NCI-H446 treated with DMSO at 0.1 percent for 48 hours (cell line): ENCODE data around the gene VSTM2L.

Experiments used
- DNase-seq: peaks from one replicate; lab custom pipeline; 2025; lab: John Stamatoyannopoulos, UW

Gene VSTM2L

DNA sequence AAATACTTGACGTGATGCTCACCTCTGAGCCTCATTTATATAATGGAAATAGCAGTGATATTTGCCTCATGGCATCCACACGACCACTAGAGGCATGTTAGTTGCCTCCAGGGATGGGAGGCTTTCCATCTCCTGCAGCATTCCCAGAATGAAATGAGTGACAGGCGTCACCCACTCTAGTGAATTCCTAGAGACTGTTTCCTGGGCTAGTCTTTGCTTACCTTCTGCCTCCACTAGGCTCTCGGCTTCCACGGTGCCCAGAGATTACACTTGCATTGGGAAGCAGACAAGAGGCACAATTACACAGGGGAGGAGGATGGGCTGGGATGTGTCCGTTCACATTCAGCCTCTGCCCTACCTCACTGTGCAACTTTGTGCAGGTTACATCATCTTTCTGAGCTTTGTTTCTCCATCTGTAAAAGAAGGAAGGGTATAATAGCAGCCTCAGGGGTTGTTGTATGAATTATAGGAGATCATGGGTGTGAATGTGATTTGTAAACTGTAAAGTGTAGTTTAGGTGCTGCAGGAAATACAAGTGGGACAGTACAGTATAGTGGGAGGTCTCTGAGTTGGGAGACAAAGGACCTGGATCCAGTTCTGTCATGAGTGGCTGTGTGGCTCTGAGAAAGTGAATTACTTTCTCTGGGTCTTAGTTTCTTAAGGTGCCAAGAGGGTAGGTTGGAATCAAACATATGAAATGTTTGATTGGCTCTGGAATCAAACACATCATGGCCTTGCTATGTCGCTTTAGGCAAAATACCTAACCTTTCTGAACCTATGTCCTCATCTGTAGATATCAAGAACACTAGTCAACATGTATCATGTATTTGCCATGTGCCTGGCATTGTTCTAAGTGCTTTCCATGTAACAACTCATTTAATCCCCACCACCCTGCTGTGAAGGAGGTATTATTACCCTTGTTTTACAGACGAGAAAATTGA is 3.6 kb upstream of the VSTM2L start:
- no peak for DNase-seq

DNA sequence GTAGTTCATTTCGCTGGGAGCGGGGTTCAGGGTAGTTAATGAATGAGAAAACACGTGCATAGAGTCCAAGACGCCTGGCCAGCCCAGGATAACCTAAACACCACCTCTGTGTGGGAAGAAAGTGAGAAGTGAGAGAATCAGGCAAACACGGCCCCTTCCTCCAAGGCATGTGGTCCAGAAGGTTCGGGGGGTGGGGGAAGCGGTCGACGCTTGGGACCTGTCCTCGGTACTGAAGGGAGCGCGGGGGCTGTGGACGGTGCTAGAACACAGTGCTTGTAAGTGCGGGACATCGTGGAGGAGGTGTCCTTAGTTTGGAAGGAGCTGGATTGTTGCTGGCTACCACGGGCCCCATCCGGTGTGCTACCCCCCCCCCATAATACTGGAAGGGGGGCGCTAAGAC is 1.7 kb upstream of the VSTM2L start:
- DNase-seq = no peak

DNA sequence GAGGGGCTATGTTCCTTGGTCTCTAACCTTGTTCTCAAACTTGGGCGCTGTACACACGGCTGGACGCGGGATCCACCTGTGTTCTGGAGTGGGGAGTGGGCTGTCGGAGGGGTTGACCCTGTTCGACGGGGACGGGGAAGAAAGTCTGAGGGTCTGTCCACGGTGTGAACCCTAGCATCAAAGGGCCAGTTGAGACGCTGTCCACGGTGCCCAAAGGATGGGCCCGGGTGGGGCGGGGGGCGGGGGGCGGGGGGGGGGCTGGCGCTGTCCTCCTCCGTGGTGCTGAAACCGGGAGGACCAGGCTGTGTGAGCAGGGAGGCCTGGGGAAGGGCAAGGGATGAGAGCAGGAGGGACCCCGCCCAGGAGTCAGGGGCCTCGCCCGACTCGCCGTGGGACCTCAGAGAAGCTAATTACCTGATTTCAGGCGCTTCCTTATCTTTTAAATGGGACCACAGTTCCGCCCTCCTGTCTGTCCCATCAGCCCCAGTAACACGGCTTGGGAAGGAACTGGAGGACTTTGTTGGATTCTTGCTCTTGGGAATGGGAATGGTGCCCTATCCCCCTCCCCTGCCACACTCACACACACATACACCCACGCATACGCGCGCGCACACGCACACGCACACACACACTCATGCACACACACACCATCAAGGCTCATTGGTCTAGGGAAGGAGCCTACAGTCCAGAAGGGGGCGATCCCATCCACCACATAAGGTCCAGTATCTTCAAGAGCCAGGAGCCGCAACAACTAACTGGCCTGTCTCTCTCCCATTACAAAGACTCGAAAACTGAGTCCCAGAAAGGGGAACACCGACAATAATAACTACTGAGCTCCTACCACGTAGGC is 1.0 kb upstream of the VSTM2L start:
- DNase-seq = peak; percentile 29

DNA sequence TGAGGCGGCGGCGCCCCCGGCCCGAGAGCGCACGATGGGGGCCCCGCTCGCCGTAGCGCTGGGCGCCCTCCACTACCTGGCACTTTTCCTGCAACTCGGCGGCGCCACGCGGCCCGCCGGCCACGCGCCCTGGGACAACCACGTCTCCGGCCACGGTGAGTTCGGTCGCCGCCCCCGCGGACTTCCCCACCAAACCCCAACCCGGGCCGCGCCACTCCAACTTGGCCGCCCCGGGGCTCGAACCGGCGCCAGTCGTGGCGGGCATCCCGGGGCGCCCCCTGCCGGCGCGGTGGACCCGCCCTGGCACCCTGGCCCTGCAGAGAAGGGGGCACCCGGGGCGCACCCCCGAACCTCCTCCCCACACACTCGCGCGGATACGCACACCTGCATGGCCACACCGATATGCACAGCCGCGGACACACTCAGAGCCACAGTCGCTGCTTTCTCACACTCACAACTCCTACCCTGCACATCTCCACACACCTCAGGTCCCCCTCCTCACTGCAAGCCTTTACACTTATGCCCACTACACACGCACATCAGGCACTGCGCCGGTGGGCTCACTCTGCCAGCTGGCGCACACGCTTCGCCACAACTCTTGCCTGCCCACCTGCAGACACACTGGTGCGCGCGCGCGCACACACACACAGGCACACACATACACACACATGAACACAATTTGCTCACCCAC is 535 bp downstream of the VSTM2L start:
- no peak for DNase-seq

DNA sequence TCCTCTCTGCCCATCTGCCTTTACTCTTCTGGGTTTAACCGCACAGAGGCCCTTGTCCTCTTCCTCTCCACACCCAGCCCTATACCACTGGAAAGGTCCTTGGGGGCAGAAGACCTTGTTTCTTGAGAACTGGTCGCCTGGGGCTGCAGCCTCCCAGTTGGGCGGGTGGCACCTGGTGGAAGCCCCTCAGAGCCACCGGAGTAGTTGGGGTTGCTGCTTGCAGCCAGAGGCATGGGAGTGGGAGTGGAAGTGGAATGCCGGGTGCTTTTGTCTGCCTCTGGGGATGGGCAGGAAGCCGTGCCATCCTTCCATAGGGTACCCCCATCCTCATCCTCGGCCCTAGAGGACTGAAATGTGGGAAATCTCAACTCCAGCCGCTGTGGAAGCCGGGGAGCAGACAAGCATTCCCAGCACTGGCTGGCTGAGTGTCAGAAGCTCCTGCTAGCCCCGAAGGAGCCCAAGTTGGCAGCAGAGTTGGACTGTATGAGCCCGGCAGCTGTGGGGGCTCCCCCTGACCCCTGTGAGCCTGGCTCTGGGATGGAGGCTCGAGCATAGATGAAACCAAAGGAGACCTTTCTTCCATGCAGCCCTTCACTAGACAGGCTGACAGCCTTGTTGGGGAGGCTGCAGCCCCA is 1.2 kb downstream of the VSTM2L start:
- no peak for DNase-seq

DNA sequence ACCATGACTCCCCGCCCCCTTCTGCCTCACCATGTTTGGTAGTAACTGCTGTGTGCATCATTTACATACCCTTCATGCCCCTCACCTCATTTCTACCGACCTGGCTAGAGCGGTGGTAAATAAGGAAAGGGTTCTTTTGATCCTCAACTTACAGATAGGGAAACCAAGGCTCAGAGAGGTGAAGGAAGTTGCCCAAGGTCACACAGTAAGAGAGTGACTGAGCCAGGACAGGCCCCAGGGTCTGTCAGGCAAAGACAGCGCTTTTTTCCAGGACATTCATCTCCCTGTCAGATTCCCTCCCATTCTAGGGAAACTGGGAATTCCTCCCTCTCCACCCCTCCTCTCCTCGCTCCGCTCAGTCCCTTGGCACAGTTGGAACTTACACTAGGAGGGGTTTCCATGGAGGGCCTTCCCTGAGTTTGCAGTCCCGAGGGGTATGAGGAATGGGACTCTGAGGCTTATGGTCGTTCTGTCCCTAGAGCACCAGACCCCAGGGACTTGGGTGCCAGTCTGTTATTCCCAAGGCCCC is 2.0 kb downstream of the VSTM2L start:
- DNase-seq = no peak

DNA sequence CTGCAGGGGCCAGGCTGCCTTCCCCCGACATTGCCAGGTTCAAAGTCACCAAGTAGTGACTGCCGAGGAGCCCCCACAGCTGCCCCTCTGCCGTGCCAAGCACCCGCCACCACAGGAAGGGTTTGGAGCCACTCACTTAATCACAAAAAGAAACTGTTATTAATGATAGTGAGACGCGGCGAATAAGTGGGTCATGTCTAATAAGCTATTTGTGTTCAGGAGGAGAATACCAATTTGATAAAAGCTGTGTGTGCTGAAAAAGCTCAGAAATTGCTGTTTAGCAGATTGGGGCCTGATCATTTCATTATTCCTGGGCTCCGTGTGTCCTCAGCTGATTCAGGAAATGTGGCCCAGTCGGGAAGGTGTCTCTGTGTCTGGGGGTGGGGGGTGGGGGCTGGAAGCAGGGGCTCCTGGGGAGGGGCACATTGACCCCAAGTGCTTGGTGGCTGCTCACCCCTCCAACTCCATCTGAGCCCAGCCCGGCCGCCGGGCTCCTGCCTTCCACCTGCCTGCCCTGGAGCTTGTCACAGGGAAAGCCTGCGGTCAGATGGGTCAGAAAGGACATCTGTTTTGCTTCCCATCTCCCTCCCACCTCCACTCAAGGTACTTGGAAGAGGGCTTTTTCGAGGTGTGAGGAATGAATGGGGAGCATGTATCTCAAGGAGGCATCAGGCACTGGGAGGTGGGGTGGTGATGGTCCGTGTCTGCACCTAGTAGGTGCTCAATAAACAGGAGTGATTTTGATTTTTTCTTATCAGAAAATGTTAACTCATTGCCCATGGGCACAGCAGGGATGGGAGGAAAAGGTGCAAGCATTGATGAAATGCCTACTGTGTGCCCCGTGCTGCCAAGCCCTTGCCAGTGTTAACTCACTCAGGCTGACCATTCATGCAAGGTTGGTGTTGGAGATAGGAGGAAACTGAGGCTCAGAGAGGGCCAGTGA is 3.0 kb downstream of the VSTM2L start:
- no peak for DNase-seq

DNA sequence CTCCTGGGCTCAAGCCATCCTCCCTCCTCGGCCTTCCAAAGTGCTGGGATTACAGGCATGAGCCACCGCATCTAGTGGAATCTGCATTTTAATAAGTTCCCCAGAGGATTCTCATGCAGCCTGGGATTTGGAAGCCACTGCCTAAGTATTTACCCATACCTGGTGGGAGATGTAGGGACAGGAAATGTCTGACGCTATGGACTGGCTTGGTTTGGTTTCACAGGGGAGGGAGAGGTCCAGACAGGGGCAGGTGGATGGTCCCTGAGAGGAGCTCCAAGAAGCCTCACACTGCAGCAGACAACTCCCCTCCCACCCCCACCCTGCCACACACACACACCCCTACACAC is 4.4 kb downstream of the VSTM2L start:
- DNase-seq = no peak

DNA sequence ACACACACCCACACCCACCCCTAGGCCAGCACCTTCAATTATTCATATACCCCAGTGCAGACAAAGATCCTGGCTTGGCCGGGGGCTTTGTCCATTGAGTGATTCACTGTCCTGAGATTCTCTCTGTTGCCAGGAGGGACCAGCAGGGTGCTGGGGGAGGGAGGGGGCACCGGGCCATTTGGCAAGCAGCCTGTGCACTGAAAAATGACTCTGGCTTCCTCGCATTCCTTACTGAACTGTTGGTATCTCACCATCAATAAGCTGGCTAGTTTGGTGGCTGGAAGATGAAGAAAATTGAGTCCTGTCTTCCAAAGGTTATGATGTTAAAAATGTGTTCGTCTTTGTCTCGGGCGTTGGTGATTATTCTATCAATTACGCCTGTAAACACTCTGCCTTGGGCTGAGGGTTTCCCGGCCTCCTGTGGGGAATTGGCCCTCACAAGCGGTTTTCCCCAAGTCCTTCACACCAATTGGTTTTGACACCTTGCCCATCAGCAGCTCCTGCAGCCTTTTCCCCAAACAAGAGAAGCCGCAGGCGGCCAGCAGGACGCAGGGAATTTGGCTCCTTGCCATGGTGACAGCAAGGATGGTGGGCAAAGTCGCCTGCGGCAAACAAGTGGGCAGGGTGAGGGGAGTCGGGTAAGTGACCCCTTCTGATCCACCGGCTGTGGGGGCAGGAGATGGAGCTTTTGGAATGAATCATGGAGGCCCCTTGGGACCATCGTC is 4.9 kb downstream of the VSTM2L start:
- peak; percentile 83 for DNase-seq

DNA sequence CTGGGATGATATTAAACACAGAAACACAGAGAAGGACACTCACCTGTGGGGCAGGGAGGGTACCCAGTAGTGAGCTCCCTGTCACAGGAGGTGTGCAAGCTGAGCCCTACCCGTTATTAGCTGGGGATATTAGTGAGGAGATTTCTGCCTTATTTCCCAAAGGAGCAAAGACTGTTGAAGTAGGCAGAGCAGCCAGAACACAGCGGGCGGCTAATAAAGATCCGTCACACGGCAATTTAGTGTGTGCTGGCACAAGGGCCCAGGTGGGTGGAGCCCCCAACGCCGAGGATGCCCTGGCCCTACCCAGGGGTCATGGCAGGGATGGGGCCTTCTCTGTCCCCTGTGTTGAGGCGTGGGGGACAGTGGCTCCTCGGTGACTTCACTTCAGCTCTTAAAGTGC is 8.3 kb downstream of the VSTM2L start:
- DNase-seq = no peak

DNA sequence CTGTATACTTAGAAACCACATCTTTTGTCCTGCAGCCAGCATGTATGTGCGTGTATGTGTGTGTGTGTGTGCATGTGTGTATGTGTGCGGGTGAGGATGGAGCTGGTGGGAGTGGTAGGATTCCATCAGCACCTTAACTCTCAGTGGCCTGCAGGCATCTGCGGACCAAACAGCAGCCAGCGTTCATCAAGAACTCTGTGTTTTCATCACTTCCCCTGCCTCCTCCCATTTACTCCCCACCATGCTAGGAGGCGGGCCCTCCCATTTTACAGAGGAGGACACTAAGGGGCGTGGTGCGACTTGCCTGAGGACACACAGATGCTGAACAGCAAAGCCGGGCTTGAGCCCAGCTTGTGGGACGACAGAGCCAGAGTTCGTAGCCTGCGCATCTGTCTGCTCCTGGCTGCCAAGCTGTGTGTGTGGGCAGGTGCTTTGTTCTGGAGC is 8.9 kb downstream of the VSTM2L start:
- peak; percentile 44 for DNase-seq

DNA sequence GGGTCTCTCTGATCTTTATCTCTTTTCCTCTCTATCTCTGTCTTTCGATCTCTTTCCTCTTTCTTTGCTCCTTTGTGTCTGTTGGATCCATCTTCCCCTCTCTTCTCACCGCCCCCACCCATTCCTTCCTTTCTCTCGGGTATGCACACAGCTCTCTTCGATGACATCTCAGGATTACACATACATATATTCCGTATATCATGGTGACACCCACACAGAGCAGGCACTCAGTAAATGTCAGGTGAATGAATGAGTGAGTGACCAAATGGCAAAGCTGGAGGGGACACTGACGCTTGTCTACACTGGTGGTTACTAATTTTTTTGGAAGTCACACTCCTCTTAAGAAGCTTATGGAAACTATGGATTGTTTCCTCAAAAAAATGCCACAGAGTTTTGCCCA is 9.9 kb downstream of the VSTM2L start:
- DNase-seq = no peak

DNA sequence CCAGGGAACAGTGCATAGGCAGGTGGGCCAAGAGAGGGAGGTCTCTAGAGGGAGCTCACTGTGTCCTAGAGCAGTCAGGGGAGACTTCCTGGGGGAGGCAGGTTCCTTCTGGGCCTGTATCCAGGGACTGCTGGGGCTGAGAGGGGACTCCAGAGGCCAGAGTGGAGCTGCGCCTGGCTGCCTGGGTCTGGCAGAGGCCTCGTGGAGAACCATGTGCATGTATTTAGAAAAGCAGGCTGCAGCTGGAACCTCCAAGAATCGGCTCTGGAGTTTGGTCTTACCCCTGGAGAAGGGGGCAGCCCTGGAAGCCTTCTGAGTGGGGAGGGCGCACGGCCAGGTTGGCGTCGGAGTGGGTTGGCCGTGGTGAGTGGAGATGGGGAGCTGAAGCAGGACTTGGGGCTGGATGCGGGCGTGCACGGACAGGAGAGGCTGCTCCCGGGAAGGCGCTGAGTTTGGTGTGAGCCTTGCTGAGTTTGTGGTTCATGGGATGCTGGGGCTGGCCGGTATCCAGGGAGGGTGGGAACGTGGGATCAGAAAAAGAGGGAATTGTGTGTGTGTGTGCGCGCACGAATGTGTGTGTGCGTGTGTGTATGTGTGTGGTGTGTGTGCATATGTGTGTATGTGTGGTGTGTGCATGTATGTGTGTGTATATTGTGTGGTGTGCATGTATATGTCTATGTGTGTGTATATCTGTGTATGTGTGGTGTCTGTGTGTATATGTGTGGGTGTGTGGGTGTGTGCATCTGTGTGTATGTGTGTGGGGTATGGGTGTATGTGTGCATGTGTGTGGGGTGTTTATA is 10.8 kb downstream of the VSTM2L start:
- no peak for DNase-seq

DNA sequence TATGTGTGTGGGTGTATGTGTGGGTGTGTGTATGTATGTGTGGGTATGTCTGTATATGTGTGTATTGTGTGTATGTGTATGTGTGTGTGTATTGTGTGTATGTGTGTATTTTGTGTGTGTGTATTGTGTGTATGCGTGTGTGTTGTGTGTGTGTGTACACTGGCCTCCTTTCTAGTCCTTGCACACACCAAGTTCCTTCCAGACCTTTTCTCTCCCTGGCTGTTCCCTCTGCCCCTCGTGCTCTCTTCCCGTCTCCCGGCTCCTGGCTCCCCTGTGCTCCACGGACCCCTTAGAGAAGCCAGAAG is 11.4 kb downstream of the VSTM2L start:
- DNase-seq = no peak

DNA sequence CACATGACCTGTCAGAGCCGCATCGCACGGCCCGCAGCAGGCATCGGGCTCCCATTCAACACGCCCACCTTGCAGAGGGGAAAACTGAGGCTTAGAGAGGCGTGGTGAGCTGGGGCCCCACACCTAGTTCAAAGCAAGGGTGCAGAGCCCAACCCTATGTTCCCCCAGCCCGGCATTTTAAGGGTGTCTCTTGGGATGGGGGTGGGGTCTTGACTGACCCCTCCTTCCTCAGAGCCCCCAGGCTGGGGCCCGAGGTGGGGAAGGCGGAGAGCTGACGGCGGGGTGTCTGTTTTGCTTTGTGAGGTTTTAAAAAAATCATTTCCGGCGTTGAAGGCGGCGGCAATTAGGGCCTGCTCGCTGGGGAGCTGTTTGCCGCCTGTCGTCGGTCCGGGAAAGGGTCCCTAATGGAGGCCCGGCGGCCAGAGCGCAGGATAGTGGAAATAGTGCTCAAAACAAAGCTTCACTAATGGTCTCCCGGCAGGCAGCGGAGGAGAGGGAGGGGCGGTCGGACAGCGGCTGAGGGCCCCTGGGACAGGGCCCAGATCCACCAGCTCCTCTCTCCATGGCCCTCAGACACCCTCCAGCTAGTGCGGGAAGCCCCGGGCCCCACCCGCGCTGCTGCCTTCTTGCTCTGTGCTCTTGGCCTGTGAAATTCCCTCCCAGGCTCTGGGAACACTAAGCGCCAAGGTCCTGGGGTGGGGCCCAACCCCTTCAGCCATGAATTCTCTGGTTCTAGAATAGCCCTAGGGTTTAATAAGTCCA is 11.9 kb downstream of the VSTM2L start:
- DNase-seq = no peak

DNA sequence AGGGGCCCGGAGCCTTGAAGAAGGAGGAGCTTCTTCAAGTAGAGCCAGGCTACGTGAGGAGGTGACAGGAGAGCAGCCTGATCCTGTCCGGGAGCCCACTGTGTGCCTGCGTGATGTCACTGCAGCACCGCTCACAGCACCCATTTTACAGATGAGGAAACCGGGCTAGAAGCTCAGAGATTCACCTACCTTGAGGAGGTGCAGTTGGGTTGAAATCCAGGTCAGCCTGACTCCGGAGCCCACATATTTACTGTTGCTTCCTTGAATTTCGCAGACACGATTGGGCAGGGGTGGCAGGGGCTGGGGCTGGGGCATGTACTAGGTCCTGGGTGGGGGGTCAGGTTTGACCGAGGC is 12.5 kb downstream of the VSTM2L start:
- no peak for DNase-seq

DNA sequence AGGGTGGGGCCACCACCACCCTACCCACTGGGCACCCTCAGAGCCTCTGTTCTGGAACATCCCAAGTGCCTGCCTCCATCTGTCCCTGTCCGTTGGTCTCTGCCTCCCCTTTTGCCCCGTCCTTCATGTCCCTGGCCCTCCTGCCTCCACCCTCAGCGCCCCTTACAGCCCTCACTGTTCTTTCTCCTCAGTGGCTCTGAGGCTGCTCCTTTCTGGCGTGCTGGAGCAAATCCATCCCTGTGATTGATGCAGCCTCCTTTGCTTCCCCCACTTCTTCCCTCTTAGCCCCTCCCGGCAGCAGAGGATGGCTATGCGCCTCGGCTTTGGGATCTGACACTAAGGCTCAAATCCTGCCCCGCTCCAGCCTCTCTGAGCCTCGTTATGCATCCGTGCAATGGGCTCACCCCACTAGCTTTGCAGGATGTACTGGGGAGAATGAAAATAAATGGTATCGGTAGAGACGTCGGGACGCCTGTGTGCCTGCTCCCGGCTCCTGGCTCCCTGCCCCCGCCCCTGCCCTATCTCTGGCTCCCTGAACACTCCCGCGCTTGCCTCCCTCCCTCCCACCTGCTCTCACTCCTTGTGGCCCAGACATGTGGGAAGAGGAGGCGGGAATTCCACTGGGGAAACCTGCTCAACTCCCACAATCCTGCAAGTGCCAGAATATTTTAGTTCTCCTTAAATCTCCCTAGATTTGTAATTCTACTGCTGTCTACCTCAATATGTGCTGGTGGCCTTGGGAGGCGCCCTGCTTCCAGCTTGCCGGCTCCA is 13.1 kb downstream of the VSTM2L start:
- DNase-seq = no peak

DNA sequence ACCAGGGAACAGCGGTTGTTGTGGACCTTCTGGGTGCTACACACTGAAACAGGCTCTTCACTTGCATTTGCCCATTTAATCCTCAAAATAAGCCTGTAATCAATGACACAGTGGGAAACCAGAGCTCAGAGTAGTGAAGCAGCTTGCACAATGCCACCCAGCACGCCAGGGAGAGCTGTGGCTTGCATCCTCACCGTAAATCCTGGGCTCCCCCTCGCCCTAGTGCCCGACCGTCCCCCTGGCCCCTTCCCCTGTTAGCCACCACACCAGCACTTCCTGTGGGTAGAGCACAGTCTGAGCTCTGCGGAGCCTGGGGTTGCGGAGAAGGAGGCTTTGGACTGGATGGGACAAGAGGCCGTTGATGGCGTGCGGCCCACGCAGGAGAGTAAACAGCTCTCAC is 14.5 kb downstream of the VSTM2L start:
- no peak for DNase-seq
